Spleen (tissue), 7 donors: ENCODE results near the gene ANKZF1.

ENCODE experiments used
- POLR2A ChIP-seq, 3 donors: fragments of 450-650 bp; IDR thresholded peaks; one replicate each; pipeline ENCODE4 v1.5.1; 2017; ENCODE audit warnings: antibody characterized with exemption in 3 of 3, mild to moderate bottlenecking in 1 of 3
- TF ChIP-seq, protein P1 (sequence below), 11 experiments: fragments of 200-600 bp in 7 of 11; fragments of 450-650 bp in 4 of 11; sonication (generic) in 4 of 11; IDR thresholded peaks in 8 of 11; conservative IDR thresholded peaks in 3 of 11; 1 replicate in 7 of 11; 2 replicates in 4 of 11; pipeline versions ENCODE4 v1.4.0 to v1.8.0; 2016 to 2021; ENCODE audit warnings: antibody characterized with exemption in 11 of 11, inconsistent platforms in 4 of 11, mild to moderate bottlenecking in 1 of 11
- donor health status: DM: no; HTN: no; CAD: no; lungs with moderate emphysema.
- donor health status: DM: no; HTN: no; CAD: no.
- donor health status: DM: no; HTN: no; CAD: no.

- no peak for TF ChIP-seq POLR2A (IDR thresholded peaks at IDR 0.05)
- TF ChIP-seq, protein P1, sequence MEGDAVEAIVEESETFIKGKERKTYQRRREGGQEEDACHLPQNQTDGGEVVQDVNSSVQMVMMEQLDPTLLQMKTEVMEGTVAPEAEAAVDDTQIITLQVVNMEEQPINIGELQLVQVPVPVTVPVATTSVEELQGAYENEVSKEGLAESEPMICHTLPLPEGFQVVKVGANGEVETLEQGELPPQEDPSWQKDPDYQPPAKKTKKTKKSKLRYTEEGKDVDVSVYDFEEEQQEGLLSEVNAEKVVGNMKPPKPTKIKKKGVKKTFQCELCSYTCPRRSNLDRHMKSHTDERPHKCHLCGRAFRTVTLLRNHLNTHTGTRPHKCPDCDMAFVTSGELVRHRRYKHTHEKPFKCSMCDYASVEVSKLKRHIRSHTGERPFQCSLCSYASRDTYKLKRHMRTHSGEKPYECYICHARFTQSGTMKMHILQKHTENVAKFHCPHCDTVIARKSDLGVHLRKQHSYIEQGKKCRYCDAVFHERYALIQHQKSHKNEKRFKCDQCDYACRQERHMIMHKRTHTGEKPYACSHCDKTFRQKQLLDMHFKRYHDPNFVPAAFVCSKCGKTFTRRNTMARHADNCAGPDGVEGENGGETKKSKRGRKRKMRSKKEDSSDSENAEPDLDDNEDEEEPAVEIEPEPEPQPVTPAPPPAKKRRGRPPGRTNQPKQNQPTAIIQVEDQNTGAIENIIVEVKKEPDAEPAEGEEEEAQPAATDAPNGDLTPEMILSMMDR (IDR thresholded peaks at IDR 0.05 in 8 of 11, conservative IDR thresholded peaks at IDR 0.05 in 3 of 11): no peak
Observed at GRCh38 chr2:219282375-219282774, 52.8 kb downstream of the ANKZF1 start.
